GM18526 (cell line): ENCODE results near the gene DISP3.

Source experiments
- POLR2A ChIP-seq: IDR thresholded peaks from 3 replicates; pipeline ENCODE4 v1.6.1; 2011; ENCODE audit not compliant: insufficient read length; ENCODE audit errors: extremely low read depth

Gene DISP3

DNA sequence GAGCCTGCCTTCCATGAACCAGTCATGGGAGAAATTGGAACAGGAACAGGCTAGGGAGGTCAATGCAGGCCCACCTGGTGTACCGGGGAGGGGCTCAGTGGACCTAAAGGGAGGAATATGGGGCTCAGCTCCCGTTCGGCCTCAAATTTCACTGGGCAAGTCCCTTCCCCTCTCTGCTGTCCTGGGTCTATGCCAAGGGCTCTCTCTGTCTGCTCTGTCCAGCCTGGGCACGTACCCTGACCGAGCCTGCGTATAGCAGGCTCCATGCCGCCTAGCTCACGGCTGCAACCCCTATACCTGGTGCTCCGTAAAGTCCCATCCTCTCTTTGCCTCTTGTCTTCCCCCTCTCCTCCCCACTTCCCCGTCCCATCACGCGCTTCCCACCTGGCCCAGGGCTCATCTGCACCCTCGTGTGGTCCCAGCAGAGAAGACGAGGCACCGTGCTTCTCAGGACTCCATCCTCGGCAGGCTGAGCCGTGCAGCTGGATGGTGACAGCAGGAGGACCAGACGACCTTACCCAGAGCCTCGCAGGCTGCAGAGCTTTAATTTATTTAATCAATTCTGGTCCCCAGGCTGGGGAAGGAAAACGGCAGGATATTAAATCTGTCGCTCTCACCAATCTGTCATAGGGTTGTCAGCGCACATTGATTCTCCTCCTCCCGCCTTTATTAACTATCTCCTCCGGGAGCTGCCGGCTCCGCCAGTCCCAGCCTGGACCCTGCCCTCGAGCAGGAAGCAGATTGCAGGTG, 25.0 kb upstream of the DISP3 start:
- no peak for TF ChIP-seq POLR2A

- TF ChIP-seq POLR2A: no peak
Observed at GRCh38 chr1:11455967-11456570, 22.9 kb upstream of the DISP3 start.

GRCh38 chr1:11456965-11457364, 22.0 kb upstream of the DISP3 start:
- no peak for TF ChIP-seq POLR2A

- TF ChIP-seq POLR2A: no peak
Observed at GRCh38 chr1:11458811-11459275, 20.1 kb upstream of the DISP3 start.

DNA sequence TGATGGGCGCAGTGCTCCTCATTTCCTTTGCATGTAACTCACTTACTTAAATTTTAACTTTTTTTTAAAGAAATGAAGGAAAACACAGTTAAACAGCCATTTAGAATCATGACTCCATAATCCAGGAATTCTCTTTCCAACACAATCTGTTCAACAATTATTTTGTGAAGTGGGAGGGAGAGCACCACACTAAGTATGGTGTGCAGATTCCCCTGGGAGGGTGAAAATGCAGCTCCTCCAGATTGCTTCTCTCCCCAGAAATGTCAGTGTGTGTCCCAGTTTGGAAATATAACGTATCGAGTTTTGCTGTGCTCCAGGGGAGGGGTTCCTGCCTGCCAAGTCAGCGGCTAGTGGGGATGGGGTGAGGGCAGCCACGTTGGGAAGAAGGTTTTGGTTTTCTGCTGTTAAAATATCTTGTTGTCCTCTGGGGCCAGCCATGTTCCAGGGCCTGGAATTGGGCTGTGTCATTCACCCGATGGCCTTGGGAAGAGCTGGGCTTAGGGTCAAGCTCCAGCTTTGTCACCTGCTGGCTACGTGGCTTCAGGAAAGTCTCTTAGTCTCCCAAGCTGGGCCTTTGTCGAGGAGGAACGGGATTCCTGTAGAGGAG, 17.3 kb upstream of the DISP3 start:
- TF ChIP-seq POLR2A: no peak

GRCh38 chr1:11462224-11462923, 16.6 kb upstream of the DISP3 start:
- no peak for TF ChIP-seq POLR2A

DNA sequence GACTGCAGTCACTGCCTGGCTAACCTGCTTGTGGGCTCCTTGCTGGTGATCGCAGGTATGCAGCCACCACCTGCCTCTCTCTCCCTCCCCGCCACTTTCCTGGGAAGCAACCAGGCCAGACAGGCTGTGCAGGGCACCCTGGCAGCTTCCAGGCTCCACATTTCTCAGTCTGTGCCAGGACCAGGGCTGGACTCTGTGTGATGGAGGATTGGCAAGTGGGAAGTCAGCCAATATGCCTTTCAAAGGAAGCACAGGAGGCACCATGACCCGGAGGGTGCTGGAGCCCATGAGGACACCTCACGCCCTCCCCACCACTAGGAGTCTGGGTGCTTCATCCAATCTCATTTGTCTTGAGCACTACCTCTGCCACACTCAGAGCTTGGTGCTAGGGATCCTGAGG, 15.8 kb upstream of the DISP3 start:
- TF ChIP-seq POLR2A: no peak

GRCh38 chr1:11465307-11465706, 13.6 kb upstream of the DISP3 start:
- no peak for TF ChIP-seq POLR2A

GRCh38 chr1:11466416-11466815, 12.5 kb upstream of the DISP3 start:
- TF ChIP-seq POLR2A: no peak

DNA sequence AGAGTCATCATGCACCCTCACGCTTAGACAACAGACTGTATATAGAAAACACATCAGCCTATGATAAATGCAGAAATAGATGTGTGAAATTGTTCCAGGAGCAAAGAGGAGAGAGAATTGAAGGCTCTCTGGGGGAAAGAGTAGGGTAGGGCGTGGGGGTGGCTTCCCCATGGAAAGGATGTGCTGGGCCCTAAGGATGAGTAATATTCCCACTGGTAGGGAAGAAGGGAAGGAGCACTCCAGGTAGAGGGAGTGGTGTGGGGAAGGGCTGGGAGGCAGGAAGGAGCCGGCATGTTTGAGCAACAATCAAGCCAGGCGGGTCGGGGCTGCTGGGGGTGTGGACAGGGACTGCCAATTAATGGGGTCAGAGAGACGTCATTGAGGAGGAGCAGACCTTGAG, 10.1 kb upstream of the DISP3 start:
- TF ChIP-seq POLR2A: no peak

DNA sequence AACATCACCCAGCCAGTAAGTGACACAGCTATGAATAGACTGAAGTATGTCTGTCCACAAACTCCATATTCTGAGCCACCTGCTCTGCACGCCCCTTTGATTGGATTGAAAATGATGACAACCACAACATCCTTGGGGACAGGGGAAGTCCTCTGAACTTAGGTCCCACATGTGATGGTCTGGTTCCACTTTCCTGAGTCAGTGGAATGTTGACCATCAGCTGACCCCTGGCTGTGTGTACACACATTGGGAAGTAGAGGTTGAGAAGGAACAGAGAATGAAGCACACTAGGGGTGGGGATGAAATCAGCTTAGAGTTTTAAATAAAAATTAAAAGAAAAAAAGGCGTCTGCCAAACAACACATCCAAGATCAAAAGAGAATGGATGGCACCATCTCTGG, 8.0 kb upstream of the DISP3 start:
- TF ChIP-seq POLR2A: no peak

- no peak for TF ChIP-seq POLR2A
Observed at GRCh38 chr1:11471473-11471872, 7.5 kb upstream of the DISP3 start.

DNA sequence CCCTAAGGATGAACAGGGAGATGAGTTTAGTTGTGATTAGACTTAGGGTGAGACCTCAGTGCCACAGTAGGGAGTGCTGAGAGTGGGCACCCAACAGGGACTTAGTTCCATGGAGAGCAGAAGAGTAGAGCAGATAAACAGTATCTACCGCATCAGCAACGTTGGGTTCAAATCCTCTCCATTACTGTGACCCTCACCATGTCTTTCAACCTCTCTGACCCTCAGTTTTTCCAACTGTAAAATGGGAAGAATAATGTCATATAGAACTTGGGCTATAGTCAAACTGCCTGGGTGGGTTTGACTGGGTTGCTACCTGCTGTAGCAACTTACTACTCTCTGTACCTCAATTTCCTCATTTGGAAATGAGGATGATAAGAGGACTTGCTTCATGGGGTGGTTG, 6.7 kb upstream of the DISP3 start:
- no peak for TF ChIP-seq POLR2A

DNA sequence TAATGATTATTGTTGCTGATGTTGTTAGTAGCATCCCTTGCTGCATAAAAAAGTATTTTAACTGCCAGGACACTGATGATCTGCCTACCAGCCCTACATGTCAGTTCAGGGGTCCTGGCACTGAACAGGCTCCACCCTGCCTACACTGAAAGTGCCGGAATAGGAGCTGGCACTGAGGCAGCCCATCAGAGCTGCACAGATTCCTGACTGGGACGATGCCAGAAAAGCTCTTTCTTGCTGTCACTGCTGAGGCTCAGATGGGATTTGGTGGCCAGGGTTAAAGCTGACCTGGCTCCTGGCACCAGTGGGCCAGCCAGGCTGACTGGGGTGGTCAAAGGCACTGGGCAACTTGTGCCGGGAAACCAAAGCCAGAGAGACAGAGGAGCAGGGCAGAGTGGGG, 6.2 kb upstream of the DISP3 start:
- no peak for TF ChIP-seq POLR2A

DNA sequence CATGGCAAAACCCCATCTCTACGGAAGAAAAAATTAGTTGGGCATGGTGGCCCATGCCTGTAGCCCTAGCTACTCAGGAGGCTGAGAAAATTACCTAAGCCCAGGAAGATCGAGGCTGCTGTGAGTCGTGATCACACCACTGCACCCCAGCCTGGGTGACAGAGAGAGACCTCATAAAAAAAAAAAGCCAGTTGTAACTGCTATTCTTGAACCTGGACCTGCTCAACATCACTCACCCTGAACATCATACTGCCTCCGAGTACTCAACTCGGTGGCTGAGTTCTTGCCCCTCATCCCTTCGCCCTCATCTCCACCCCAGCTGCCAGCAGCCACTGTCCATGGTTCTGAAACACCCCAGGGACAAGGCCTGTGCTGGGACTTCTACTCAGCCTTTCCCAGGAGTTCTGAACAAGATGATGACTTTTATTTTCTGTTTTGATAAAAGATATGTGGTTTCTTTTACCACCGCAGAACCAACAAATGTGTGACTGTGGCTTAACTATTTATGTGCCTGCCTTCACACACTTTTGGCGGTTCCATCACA, 5.4 kb upstream of the DISP3 start:
- no peak for TF ChIP-seq POLR2A

- TF ChIP-seq POLR2A: no peak
Observed at GRCh38 chr1:11474826-11475225, 4.1 kb upstream of the DISP3 start.

DNA sequence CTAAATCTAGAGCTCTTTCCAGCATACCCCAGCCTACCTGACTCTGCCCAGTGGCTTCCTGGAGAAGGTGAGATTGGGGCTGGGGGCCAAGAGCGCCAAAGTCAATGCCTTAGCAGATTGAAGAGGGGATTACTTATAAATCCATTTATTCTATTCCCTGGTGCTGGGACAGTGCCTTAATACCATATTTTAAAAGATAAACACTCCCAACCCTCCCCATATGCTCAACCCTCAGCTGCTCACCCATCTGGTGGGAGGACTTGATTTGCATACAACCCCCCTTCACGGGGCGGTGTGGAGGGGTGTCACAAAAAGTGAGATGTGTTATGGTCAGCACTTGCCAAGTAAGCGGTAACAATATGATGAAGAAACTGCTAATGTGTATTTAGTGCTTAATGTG, 3.2 kb upstream of the DISP3 start:
- no peak for TF ChIP-seq POLR2A
